ENCODE results near the gene TCAP.
"Not testable (repeated sequence)": the region's sequence is repeated elsewhere in the genome, so short reads cannot be mapped to it uniquely, and the experiment has no call there.

The TCAP gene

DNA sequence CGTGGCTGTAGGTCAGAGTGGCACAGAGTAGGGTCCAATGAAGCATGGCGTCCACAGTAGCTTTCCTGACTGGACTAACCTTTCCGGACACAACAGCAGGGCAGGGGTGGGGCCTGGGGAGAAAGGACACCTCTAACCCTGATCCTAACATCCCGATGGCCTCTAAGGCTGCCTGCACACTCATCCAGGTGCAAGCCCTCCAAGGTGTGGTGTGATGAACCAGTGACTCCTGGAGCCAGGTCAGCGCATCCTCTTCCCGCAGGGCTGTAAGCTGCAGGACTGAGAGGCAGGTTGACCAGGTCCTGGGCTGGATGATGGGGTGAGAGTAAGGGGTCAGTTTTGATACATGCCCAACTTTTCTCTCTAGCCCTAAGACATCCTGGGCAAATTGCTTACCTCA lies 31.6 kb downstream of the TCAP start:
- H3K9me3 Mint-ChIP-seq = no peaks in the 10 kb centered on the region
- DNase-seq (no peak), ATAC-seq (no peak)
- H3K4me1 Mint-ChIP-seq = peaks cover 18% of the 10 kb centered on the region
- no peak overlapping the region for H3K4me3 Mint-ChIP-seq
- H3K27me3 Mint-ChIP-seq = peaks cover 37% of the 10 kb centered on the region
- no peak overlapping the region for H3K27ac Mint-ChIP-seq

DNA sequence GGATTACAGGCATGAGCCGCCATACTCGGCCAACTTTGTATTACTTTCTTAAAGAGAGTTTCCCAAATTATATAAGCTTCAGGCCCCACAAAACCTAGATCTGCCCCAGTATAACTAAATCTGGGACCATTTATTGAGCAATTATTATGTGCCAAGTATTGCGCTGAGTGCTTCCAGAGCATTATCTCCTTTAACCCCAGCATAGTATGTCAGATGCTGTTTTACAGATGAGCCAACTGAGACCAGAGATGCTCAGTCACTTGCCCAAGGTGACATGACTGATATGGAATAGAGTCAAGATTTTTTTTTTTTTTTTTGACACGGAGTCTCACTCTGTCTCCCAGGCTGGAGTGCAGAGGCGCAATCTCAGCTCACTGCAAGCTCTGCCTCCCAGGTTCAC lies 32.8 kb downstream of the TCAP start:
- Mint-ChIP-seq H3K9me3 (no peaks in the 10 kb centered on the region), H3K27ac (no peak overlapping the region), H3K4me1 (peaks cover 18% of the 10 kb centered on the region), H3K27me3 (peaks cover 49% of the 10 kb centered on the region), H3K4me3 (no peak overlapping the region)
- ATAC-seq (no peak), DNase-seq (no peak)

DNA sequence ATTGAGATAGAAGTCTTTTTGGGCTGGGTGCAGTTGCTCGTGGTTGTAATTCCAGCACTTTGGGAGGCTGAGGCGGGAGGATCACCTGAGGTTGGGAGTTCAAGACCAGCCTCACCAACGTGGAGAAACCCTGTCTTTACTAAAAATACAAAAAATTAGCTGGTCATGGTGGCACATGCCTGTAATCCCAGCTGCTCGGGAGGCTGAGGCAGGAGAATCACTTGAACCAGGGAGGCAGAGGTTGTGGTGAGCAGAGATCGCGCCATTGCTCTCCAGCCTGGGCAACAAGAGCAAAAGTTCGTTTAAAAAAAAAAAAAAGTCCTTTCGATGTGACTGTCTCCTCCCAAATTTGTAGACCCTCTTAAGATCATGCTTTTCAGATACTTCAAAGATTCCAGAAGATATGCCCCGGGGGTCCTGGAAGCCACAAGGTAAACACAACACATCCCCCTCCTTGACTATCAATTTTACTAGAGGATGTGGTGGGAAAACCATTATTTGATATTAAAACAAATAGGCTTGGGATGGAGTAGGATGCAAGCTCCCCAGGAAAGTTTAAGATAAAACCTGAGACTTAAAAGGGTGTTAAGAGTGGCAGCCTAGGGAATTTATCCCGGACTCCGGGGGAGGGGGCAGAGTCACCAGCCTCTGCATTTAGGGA lies 34.1 kb downstream of the TCAP start:
- not testable (repeated sequence) for DNase-seq, ATAC-seq, H3K9me3 Mint-ChIP-seq, H3K27ac Mint-ChIP-seq
- Mint-ChIP-seq H3K4me3 (peak overlapping the region; percentile 48 to 49), H3K27me3 (peaks cover 55% of the 10 kb centered on the region), H3K4me1 (peaks cover 27% of the 10 kb centered on the region)

DNA sequence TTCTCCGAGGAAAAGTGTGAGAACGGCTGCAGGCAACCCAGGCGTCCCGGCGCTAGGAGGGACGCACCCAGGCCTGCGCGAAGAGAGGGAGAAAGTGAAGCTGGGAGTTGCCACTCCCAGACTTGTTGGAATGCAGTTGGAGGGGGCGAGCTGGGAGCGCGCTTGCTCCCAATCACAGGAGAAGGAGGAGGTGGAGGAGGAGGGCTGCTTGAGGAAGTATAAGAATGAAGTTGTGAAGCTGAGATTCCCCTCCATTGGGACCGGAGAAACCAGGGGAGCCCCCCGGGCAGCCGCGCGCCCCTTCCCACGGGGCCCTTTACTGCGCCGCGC lies 34.6 kb downstream of the TCAP start, which contains the start of gene ERBB2:
Gene ERBB2, plus strand, starts transcription at position 247 of the 330 bp plus-strand sequence. CDS start 175 bp downstream, outside the sequence.
- peaks cover 27% of the 10 kb centered on the region for H3K4me1 Mint-ChIP-seq
- no peaks in the 10 kb centered on the region for H3K9me3 Mint-ChIP-seq
- H3K27ac Mint-ChIP-seq = no peak within 1 kb of the TSS
- H3K4me3 Mint-ChIP-seq = peak within 1 kb of the TSS; percentile 48 to 49
- ATAC-seq (no peak), DNase-seq (no peak)
- peaks cover 55% of the 10 kb centered on the region for H3K27me3 Mint-ChIP-seq

DNA sequence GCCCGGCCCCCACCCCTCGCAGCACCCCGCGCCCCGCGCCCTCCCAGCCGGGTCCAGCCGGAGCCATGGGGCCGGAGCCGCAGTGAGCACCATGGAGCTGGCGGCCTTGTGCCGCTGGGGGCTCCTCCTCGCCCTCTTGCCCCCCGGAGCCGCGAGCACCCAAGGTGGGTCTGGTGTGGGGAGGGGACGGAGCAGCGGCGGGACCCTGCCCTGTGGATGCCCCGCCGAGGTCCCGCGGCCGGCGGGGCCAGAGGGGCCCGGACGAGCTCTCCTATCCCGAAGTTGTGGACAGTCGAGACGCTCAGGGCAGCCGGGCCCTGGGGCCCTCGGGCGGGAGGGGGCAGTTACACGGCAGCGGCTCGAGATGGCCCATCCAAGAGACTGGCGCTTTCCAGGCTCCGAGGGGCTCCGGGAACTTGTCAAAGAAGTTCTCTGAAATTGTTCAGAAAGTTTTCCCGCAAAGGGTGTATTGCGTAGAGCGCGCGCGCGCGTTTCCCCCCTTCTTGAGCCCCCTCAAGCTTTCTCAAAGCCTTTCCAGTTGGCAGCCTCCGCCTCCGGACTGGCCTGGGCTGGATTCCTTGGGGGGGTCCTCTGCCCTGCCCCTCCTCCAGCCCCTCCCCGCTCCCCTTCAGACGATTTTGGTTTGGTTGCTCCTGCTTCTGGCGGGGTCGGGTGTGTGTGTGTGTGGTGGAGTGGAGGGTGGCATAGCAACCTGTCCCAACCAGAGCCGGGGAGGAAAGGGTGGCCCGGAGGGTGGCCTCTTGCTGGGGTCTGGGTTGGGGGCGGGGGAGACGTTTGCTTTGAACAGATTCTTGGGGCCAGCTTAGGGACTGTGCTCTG lies 35.2 kb downstream of the TCAP start:
- Mint-ChIP-seq H3K27me3 (peaks cover 55% of the 10 kb centered on the region), H3K27ac (no peak overlapping the region), H3K4me3 (no peak overlapping the region), H3K9me3 (no peaks in the 10 kb centered on the region), H3K4me1 (peaks cover 27% of the 10 kb centered on the region)
- DNase-seq (no peak), ATAC-seq (peak; percentile 42)

DNA sequence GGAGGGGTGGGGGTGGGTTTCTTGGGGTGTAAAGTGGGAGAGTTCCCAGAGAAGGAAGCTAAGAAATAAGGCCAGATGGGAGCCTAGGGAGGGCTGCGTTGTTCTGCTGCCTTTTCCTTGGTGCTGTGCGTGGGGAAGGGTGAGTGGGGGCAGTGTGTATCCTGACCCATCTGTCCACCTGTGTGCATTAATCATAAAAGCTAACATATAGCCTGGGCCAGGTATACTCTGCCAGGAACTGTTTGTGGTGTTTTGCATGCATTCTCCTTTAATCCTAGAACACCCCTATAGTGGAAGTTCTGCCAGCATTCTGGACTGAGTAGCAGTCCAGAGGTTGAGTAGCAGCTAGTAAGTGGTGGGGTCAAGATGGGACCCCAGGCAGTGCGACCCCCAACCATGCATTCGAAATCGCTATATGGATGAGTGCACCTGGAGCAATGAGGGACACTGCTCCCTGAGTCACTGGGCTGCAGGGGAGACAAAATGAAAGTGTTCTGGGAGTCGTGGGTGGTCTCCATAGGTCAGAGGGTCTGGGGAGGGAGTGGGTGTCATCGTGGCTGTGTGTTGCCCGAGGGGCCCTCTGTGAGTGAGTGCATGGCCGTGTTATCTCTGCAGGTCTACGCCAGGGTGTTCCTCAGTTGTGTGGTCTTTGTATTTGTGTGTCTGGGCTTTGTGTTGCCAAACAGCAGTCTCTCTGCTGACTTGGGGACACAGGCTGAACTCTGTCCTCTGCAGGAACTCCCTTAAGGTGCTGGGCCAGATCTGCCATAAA lies 36.0 kb downstream of the TCAP start:
- Mint-ChIP-seq H3K27ac (no peak overlapping the region), H3K9me3 (no peaks in the 10 kb centered on the region), H3K27me3 (peaks cover 55% of the 10 kb centered on the region), H3K4me3 (no peak overlapping the region), H3K4me1 (peaks cover 27% of the 10 kb centered on the region)
- DNase-seq (no peak), ATAC-seq (no peak)

DNA sequence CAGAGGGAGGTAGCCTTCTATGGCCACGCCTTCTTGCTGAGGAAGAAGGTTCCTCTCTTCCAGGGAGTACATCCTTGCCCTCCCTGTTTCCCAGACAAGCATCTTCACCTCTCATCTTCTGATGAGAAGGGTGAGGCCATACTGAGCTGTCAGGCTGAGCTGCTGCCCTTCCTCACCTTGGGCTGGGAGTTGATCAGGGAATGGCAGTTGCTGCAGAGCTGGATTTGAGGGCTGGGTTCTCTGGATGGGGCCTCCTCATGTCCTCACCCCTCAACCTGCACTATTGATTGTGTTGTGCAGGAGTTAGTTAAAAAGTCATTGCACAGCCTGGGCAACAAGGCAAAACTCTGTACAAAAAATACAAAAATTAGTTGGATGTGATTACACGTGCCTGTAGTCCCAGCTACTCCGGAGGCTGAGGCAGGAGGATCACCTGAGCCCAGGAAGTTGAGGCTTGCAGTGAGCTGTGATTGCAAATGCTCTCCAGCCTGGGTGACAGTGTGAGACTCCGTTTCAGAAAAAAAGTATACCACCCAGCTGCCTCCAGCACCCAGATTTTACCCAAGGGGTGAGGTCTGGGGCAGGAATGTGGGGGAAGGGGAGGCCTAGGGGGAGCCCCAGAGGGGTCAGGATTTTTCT lies 36.8 kb downstream of the TCAP start:
- Mint-ChIP-seq H3K4me3 (no peak overlapping the region), H3K4me1 (peaks cover 34% of the 10 kb centered on the region), H3K27me3 (peaks cover 55% of the 10 kb centered on the region), H3K27ac (no peak overlapping the region), H3K9me3 (no peaks in the 10 kb centered on the region)
- DNase-seq (no peak), ATAC-seq (no peak)

DNA sequence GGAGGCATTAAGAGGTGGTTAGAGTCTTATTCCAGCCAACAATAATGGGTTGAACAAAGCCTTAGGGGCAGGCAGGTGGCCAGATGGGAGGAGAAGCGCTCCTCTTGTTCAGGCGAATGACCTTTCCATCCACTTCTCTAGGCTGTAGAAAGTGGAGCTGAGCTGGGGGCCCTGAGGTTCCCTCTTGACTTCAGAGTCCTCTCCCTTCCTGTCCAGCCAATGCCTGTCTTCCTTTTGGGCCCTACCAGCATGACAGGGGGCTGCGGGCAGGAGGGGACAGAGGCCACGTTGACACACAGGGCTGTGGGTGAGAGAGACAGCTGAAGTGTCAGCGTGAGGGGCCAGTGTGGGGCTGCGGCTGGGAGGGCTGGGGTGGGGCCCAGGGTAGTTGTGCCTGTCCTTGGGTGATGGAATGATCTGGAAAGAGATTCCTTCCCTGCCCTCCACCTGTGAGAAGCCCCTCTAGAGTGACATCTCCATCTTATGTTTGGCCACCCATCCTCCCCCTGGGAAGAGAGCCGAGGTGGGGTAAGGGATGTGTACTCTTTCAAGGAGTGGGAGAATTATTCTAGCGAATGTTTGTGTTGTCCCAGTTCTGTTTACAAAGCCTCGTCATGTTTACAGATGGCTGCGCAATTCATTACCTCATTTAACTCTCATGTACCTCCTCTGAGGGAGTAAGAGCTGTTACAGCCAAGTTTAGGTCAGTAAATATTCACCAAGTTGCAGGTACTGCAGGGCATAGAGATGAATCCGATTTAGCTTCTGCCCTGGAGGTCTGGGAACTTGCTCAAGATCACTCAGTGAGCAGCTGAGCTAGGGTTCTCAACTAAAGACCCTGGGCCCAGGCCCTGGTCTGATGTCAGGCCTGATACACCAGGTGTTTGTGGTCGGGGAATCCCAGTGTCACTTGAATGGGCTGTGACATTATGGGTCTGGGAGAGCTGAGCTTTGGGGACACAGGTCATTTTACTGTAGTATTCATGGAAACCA lies 38.0 kb downstream of the TCAP start:
- peaks cover 42% of the 10 kb centered on the region for H3K4me1 Mint-ChIP-seq
- no peak overlapping the region for H3K4me3 Mint-ChIP-seq
- no peak overlapping the region for H3K27ac Mint-ChIP-seq
- DNase-seq = no peak
- ATAC-seq = peak; percentile 71
- no peaks in the 10 kb centered on the region for H3K9me3 Mint-ChIP-seq
- peaks cover 53% of the 10 kb centered on the region for H3K27me3 Mint-ChIP-seq

DNA sequence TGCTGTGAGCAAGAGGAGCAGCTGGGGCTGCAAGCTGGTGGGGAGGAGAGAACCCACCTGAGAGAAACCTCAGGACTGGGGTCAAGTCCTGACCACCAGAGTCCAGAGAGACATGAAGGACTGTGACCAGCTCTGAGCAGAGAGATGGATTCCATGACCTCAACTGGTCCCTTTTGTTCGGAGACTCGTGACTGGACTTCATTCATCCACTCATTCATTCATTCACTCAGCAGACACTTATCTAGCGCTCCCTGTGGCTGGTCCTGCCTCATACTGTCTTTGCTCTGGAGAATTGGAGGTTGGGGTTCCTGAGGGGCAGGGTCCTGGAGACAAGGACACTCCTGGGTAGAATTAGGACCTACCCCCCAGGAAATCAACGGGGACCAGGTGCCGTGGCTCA lies 38.8 kb downstream of the TCAP start:
- Mint-ChIP-seq H3K27ac (no peak overlapping the region), H3K4me1 (peaks cover 42% of the 10 kb centered on the region), H3K4me3 (no peak overlapping the region), H3K9me3 (no peaks in the 10 kb centered on the region), H3K27me3 (peaks cover 46% of the 10 kb centered on the region)
- DNase-seq = no peak
- ATAC-seq = no peak

DNA sequence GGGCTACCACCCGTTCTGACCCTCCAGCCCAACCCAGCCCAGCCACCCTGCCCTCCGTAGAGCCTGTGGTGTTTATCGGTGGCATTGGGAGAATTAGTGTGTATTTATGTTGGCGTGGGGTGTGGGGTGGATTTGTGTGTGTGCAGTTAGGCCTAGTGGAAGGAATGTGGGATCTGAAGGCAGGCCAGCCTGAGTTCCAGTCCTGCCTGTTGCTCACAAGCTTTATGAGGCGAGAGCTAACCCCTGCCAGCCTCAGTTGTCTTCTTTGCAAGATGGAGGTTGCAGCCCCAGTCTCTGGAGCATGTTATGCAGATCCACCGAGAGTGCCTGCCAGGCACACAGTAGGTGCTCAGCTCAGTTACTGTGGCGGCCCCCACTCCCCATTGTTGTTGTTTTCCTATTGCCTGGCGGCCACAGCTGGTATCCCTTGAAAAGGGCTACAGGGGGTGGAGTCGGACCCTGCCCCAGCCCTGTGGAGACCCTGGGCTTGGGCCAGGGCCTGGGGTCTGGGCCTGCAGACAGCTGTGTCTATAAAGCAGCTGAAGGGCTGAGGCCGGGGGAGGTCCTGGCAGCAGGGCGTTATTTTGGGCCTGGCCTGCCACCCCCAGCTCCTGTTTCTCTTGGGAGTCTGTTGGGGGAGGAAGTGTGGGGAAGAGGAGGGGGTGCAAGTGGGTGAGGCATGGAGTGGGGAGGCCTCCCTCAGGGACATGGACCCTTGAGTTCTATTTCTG lies 39.8 kb downstream of the TCAP start:
- Mint-ChIP-seq H3K27me3 (peaks cover 35% of the 10 kb centered on the region), H3K9me3 (no peaks in the 10 kb centered on the region), H3K4me3 (no peak overlapping the region), H3K27ac (no peak overlapping the region), H3K4me1 (peaks cover 35% of the 10 kb centered on the region)
- ATAC-seq (no peak), DNase-seq (no peak)

DNA sequence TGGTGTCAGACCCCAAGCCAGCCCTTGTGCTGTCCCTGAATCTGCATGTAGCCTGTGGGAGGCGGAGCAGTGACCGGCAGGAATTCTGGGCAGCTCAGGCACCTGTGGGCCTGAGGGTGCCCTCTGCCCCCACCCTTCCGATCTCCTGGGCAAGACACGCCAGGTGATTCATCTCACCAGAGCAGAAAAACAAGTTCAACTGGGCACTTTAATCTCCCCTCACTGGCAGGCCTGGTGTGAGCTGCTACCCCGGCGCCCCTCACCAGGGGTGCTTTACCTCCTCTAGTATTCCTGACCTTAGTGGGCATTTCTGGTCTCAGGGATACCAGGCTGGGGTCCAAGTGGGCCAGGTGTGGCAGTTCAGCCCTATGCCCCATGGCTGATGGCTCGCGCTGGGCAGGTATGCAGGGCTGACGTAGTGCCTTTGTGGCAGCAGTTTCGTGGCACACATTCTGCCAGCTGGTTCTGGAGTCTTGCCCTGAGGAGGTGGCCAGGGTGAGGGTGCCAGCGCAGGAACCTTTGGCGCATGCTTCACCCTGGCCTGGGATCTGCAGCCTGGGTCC lies 40.7 kb downstream of the TCAP start:
- no peak for DNase-seq
- ATAC-seq = no peak
- H3K9me3 Mint-ChIP-seq = no peaks in the 10 kb centered on the region
- no peak overlapping the region for H3K27ac Mint-ChIP-seq
- peaks cover 27% of the 10 kb centered on the region for H3K4me1 Mint-ChIP-seq
- H3K4me3 Mint-ChIP-seq = no peak overlapping the region
- peaks cover 26% of the 10 kb centered on the region for H3K27me3 Mint-ChIP-seq

DNA sequence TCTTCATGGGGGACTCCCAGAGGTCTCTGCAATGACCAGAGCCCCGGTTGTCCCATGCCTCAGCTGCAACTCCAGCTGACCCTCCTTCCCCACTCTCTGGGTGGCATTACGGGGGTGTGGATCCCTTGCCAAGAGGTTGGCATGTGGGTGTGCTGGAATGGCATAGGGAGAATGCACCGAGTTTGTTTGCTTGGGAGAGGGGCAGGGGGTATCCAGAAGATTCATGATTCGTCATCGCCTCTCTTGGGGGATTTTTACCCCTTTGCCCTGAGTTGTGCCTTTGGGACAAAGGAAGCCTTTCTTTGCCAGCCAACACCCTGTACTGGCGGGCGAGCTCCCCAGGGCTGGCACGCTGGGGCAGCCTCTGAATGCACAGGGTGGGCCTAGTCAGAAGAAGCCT lies 41.2 kb downstream of the TCAP start:
- DNase-seq (no peak), ATAC-seq (no peak)
- Mint-ChIP-seq H3K27ac (no peak overlapping the region), H3K9me3 (no peaks in the 10 kb centered on the region), H3K4me3 (no peak overlapping the region), H3K27me3 (peaks cover 21% of the 10 kb centered on the region), H3K4me1 (peaks cover 24% of the 10 kb centered on the region)

DNA sequence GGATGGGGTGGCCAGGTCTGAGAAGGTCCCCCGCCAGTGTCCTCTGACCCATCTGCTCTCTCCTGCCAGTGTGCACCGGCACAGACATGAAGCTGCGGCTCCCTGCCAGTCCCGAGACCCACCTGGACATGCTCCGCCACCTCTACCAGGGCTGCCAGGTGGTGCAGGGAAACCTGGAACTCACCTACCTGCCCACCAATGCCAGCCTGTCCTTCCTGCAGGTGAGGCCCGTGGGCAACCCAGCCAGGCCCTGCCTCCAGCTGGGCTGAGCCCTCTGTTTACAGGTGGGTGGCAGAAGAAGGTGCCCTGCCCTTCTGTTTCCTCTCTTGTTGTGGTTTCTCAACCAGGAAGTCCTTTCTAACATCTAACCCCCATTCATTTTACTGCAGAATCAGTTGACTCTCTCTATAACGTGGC lies 41.8 kb downstream of the TCAP start:
- peak; percentile 44 for ATAC-seq
- H3K4me3 Mint-ChIP-seq = no peak overlapping the region
- H3K27ac Mint-ChIP-seq = peak overlapping the region in 1 of 2 donors; percentile 62

More for the DNA sequence above, 41.8 kb downstream of the TCAP start:
- peaks cover 16% of the 10 kb centered on the region for H3K27me3 Mint-ChIP-seq
- no peaks in the 10 kb centered on the region for H3K9me3 Mint-ChIP-seq
- no peak for DNase-seq
- peaks cover 24% of the 10 kb centered on the region for H3K4me1 Mint-ChIP-seq
